Lower leg skin (tissue), 4 donors: ENCODE results near the gene METRNL. TPM values are rescaled to one million over a fixed set of nuclear protein-coding genes. Genes with fewer than 3 reads are reported as not detected.
"Not testable (repeated sequence)": the region's sequence is repeated elsewhere in the genome, so short reads cannot be mapped to it uniquely, and the experiment has no call there.

Experiments
- DNase-seq, 2 donors: peaks; one replicate each; pipeline ENCODE4 v3.0.0-alpha.2; 2019; ENCODE audit warnings: low spot score in 2 of 2
- H3K4me3 ChIP-seq: fragments of 200-600 bp; sonication (generic); 2 replicates; pipeline ENCODE4 v1.5.1; 2017; ENCODE audit warnings: mild to moderate bottlenecking, low read depth; ENCODE audit not compliant: poor library complexity, severe bottlenecking
- POLR2A ChIP-seq, 2 donors: fragments of 450-650 bp; IDR thresholded peaks; one replicate each; pipeline ENCODE4 v1.6.1; 2016 to 2017; ENCODE audit warnings: antibody characterized with exemption in 2 of 2, mild to moderate bottlenecking in 1 of 2, moderate library complexity in 1 of 2
- WGBS, 2 donors: methylation state at CpG; one replicate each; pipeline ENCODE4 v1.1.5; 2018; 5-methylcytosine and 5-hydroxymethylcytosine counted together
- intact Hi-C: fragments of 100-400 bp; cut with DNase I; formaldehyde crosslinking; loops from one replicate; pipeline ENCODE4 v1.15.0; 2023; ENCODE audit warnings: low total_unique reads
- total RNA-seq, 4 donors: library from RNA; depleted of rRNA; stranded (reverse); fragments of >200 nt; gene quantifications; one replicate each; pipeline ENCODE4 v1.1.0, GENCODE V29; 2016
- TF ChIP-seq, protein P1 (sequence below), 3 donors: fragments of 450-650 bp; IDR thresholded peaks; one replicate each; pipeline ENCODE4 v1.5.1; 2016; ENCODE audit warnings: antibody characterized with exemption in 3 of 3, mild to moderate bottlenecking in 3 of 3, moderate library complexity in 2 of 3

Gene METRNL
- total RNA-seq, 4 donors from 2014 or later, result 208 to 343 (median 296) TPM

DNA sequence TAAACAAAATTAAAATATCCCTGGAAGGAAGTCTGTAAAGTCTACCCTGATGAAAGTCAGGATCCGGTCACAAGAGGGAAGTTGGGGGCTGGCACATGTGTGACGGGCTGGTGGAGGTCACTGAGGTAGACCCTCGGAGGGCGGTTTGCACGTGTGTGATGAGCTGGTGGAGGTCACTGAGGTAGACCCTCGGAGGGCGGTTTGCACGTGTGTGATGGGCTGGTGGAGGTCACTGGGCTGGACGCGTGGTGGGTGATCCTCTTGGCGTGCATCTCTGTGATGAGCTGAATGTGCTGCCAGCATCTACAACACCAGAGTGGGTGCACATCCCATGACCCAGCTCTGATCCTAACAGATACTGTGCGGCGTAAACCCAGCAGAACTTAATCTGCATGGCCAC, 43.7 kb upstream of the METRNL start:
- H3K4me3 ChIP-seq, result no peak overlapping the region
- TF ChIP-seq POLR2A (IDR thresholded peaks at IDR 0.05), result no peak
- TF ChIP-seq, protein P1, sequence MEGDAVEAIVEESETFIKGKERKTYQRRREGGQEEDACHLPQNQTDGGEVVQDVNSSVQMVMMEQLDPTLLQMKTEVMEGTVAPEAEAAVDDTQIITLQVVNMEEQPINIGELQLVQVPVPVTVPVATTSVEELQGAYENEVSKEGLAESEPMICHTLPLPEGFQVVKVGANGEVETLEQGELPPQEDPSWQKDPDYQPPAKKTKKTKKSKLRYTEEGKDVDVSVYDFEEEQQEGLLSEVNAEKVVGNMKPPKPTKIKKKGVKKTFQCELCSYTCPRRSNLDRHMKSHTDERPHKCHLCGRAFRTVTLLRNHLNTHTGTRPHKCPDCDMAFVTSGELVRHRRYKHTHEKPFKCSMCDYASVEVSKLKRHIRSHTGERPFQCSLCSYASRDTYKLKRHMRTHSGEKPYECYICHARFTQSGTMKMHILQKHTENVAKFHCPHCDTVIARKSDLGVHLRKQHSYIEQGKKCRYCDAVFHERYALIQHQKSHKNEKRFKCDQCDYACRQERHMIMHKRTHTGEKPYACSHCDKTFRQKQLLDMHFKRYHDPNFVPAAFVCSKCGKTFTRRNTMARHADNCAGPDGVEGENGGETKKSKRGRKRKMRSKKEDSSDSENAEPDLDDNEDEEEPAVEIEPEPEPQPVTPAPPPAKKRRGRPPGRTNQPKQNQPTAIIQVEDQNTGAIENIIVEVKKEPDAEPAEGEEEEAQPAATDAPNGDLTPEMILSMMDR (IDR thresholded peaks at IDR 0.05), result no peak
- DNase-seq, result peak in 1 of 2 donors; percentile 14
- 89 to 91% methylated on average over 13 of the region's 13 CpGs for WGBS, 2 donors
- intact Hi-C loops, result no loop called here

DNA sequence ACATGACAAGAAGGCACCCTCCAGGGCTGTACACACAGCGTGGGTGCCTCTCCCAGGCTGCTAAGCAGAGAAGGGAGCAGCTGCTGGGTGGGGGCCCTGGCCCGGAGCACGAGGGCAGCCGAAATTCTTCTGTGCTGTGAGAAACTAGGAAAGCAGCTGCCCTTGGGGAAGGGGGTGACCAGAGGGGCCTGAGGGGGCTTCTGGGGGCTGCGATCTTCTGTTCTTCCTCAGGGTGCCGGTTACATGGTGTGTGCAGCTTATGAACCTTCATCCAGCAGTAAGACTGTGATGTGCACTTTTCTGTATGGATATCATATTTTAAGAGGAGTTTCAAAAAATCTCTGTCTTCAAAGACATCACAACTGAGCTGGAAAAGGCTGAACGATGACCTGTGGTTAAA, 43.2 kb upstream of the METRNL start:
- no peak overlapping the region for H3K4me3 ChIP-seq
- 92 to 93% methylated on average over 7 of the region's 7 CpGs for WGBS, 2 donors
- intact Hi-C loops, result no loop called here
- TF ChIP-seq POLR2A (IDR thresholded peaks at IDR 0.05), result no peak
- TF ChIP-seq, protein P1 (IDR thresholded peaks at IDR 0.05), result no peak
- peak in 1 of 2 donors; percentile 39 for DNase-seq

DNA sequence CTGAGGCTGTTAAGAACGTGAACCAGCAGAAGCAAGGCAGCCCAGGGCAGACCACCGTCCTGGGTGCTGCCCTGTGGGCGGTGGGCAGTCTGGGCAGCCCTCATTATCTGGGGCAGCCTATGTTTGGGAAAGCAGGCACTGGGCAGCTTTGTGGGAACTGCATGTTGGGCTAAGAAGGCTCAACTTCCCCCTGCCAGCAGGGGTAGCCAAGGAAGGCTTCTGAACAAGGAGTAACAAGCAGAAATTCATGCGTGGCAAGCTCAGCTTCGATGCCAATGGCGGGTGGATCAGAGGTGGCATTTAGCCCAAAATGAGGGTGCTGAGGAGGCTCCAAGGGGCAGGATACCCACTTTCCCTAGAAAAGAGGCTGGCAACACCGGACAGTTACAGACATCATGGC, 42.7 kb upstream of the METRNL start:
- peak in 1 of 2 donors; percentile 69 for DNase-seq
- intact Hi-C loops, result no loop called here
- H3K4me3 ChIP-seq, result no peak overlapping the region
- WGBS, 2 donors, result 69 to 74% methylated on average over 7 of the region's 7 CpGs
- no peak for TF ChIP-seq POLR2A (IDR thresholded peaks at IDR 0.05)
- TF ChIP-seq, protein P1 (IDR thresholded peaks at IDR 0.05), result no peak

DNA sequence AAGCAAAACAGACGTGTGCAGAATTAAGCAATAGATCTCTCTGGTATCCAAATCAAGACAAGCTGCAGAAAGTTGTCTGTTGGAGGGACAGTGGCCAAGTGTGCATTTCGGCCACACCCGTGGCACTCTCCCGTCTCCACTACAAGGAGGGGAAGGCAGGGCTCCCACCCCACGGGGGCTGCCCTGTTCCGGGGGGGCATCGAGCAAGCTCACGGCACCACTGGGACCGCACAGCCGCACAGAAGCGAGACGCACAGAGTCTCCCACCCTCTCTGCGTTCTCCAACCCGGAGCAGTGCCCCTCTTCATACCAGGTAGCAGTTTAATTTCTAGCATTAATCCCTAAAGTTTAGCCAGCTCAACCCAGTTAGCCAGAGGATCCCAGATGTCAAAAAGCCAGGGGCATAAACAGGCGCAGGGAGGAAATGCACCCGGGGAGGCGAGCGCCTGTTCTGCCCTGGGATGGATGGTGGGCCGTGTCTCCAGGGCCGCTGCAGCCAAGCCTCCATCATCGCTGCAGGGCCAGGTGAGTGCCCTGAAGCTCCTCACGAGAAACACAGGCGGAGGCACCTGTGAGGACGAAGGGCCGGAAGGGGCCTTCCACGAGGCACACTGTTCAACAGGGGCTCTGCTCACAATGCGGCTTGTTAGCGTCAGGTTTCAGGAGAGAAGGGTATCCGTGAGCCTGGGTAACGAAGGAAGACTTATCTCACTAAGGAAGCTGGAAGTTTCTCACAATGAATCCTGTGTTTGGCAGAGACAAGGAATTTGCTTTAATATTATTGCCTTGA, 42.1 kb upstream of the METRNL start:
- H3K4me3 ChIP-seq, result no peak overlapping the region
- intact Hi-C loops, result no loop called here
- no peak for TF ChIP-seq POLR2A (IDR thresholded peaks at IDR 0.05)
- TF ChIP-seq, protein P1 (IDR thresholded peaks at IDR 0.05), result no peak
- WGBS, 2 donors, result 88 to 89% methylated on average over 30 of the region's 30 CpGs
- peak in 1 of 2 donors; percentile 81 for DNase-seq

DNA sequence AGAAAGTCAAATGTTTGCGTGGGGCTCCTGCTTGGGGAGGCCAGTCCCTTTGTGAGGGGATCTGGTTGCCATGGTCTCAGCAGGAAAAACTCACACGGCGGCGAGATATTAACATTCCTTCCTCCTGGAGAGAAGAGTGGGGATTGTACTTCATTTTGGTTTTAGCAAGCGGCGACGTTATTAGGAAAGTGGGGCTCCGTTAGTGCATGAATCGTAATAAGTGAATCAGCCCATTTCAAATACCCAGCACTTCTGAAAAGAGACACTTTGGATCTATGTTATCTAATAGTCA, 41.6 kb upstream of the METRNL start:
- intact Hi-C loops, result no loop called here
- 93 to 94% methylated on average over 9 of the region's 9 CpGs for WGBS, 2 donors
- TF ChIP-seq, protein P1 (IDR thresholded peaks at IDR 0.05), result no peak
- no peak for TF ChIP-seq POLR2A (IDR thresholded peaks at IDR 0.05)
- no peak overlapping the region for H3K4me3 ChIP-seq
- DNase-seq, result no peak

DNA sequence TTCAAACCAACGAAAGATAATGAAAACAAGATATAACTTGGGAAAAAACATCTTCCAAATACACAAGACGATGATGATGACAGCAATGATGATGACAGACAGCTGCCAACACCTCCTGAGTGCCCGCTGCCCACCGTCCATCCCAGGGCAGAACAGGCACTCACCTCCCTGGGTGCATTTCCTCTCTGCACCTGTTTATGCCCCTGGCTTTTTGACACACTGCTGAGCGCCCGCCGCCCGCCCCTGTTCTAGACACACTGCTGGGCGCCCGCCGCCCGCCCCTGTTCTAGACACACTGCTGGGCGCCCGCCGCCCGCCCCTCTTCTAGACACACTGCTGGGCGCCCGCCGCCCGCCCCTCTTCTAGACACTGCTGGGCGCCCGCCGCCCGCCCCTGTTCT, 40.4 kb upstream of the METRNL start:
- WGBS, 2 donors, result 94 to 97% methylated on average over 15 to 16 of the region's 24 CpGs
- DNase-seq, H3K4me3 ChIP-seq, intact Hi-C loops: not testable (repeated sequence)
